Lower leg skin (tissue), 3 donors: ENCODE results near the gene CCND1.

Experiments
- POLR2A ChIP-seq, 2 donors: fragments of 450-650 bp; IDR thresholded peaks; one replicate each; pipeline ENCODE4 v1.6.1; 2016 to 2017; ENCODE audit warnings: antibody characterized with exemption in 2 of 2, mild to moderate bottlenecking in 1 of 2, moderate library complexity in 1 of 2
- TF ChIP-seq, protein P1 (sequence below), 3 donors: fragments of 450-650 bp; IDR thresholded peaks; one replicate each; pipeline ENCODE4 v1.5.1; 2016; ENCODE audit warnings: antibody characterized with exemption in 3 of 3, mild to moderate bottlenecking in 3 of 3, moderate library complexity in 2 of 3

DNA sequence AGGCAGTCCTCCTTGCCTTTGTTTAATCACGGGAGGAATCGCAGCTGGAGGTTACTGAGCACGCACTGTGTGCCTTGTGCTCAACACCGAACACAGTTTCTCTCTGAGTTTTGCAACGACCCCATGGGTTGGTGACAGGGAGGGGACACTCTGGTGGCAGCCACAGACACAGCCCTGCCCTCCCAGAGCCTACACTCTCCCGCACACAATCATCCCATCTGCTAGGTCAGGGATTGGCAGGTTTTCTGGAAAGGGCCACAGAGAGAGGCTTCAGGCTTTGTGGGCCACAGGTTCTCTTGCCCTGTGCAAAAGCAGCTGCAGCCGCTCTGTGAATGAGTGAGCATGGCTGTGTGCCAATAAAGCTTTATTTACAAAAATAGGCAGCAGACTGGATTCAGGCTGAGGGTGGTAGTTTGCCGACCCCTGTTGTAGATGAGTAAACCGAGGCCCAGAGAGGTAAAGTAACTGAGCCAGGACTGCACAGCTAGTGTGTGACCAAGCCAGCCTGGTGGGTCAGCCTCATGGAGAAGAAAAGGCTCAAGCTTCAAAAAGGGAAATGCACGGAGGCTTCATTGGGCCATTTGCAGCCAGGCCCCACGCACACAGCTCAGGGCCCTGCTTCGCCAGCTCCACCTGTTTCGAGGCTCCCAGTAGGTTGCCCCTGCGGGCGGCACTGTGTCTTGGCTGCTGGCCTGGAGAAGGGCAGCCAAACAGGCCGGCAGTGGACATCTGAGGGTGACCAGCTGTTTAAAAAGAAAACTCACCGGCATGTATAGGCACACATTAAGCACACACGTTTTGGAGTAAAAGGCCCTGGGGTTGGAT, 17.9 kb downstream of the CCND1 start:
- TF ChIP-seq, protein P1, sequence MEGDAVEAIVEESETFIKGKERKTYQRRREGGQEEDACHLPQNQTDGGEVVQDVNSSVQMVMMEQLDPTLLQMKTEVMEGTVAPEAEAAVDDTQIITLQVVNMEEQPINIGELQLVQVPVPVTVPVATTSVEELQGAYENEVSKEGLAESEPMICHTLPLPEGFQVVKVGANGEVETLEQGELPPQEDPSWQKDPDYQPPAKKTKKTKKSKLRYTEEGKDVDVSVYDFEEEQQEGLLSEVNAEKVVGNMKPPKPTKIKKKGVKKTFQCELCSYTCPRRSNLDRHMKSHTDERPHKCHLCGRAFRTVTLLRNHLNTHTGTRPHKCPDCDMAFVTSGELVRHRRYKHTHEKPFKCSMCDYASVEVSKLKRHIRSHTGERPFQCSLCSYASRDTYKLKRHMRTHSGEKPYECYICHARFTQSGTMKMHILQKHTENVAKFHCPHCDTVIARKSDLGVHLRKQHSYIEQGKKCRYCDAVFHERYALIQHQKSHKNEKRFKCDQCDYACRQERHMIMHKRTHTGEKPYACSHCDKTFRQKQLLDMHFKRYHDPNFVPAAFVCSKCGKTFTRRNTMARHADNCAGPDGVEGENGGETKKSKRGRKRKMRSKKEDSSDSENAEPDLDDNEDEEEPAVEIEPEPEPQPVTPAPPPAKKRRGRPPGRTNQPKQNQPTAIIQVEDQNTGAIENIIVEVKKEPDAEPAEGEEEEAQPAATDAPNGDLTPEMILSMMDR (IDR thresholded peaks at IDR 0.05), result no peak
- TF ChIP-seq POLR2A (IDR thresholded peaks at IDR 0.05), result no peak
